A673 (cell line): ENCODE data around the gene TCP11L2.

Source experiments
- EZH2 ChIP-seq: fragments of 200-600 bp; sonication (generic); IDR thresholded peaks from 2 replicates; pipeline ENCODE4 v1.6.1; 2017; ENCODE audit warnings: borderline replicate concordance, low read depth, mild to moderate bottlenecking, mixed read lengths, antibody characterized with exemption, low read length; ENCODE audit not compliant: poor library complexity, severe bottlenecking
- TF ChIP-seq, protein P1 (sequence below): fragments of 300-800, 200-600 bp; sonication (generic); conservative IDR thresholded peaks from 2 replicates; pipeline ENCODE4 v1.5.1; 2017; ENCODE audit warnings: low read depth, mild to moderate bottlenecking, antibody characterized with exemption, low read length, moderate library complexity, mixed read lengths

DNA sequence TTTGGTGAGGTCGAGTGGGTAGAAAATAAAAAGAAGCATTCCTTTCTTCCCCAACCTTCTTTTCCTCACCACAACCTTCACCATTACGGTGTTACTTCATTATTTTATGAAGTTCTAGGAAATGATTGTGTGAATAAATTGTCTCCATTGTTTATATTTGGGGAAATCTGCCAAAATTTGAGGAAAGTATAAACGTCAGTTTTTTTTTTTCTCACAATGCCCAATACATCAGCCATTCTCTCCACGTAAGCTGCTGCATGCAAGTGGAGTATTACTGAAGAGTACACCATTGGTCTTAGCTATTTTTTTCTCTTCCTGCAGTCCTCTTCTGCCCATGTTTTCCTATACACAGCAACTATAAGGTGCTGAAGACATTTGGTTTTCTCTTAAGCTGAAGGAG is 45.9 kb downstream of the TCP11L2 start:
- TF ChIP-seq, protein P1, sequence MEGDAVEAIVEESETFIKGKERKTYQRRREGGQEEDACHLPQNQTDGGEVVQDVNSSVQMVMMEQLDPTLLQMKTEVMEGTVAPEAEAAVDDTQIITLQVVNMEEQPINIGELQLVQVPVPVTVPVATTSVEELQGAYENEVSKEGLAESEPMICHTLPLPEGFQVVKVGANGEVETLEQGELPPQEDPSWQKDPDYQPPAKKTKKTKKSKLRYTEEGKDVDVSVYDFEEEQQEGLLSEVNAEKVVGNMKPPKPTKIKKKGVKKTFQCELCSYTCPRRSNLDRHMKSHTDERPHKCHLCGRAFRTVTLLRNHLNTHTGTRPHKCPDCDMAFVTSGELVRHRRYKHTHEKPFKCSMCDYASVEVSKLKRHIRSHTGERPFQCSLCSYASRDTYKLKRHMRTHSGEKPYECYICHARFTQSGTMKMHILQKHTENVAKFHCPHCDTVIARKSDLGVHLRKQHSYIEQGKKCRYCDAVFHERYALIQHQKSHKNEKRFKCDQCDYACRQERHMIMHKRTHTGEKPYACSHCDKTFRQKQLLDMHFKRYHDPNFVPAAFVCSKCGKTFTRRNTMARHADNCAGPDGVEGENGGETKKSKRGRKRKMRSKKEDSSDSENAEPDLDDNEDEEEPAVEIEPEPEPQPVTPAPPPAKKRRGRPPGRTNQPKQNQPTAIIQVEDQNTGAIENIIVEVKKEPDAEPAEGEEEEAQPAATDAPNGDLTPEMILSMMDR: no peak
- no peak for TF ChIP-seq EZH2
